Jurkat, Clone E6-1 (cell line): ENCODE measurements around the gene UNC45B. TPM values are rescaled to one million over a fixed set of nuclear protein-coding genes. Genes with fewer than 3 reads are reported as not detected.
"Not testable (repeated sequence)": the region's sequence is repeated elsewhere in the genome, so short reads cannot be mapped to it uniquely, and the experiment has no call there.

Experiments
- DNase-seq: peaks from one replicate; pipeline ENCODE4 v3.0.0-alpha.2; 2011; ENCODE audit warnings: low read depth, low spot score
- H3K4me3 ChIP-seq: 2 replicates; pipeline ENCODE4 v1.5.1; 2011; ENCODE audit warnings: mild to moderate bottlenecking, low read length, control low read depth, moderate library complexity
- polyA plus RNA-seq: library from polyadenylated mRNA; unstranded; fragments of >200 nt; gene quantifications from one replicate; pipeline ENCODE4 v1.2.1, GENCODE V29; 2012; ENCODE audit warnings: missing spikeins; ENCODE audit not compliant: insufficient read length, insufficient read depth

The UNC45B gene
- not detected for polyA plus RNA-seq

GRCh38 chr17:35147375-35147905 lies at the start of gene UNC45B:
TSS of gene UNC45B (plus strand) at chr17:35147817. CDS start at chr17:35148264, 447 bp downstream.
- H3K4me3 ChIP-seq: no peak within 1 kb of the TSS
- DNase-seq: no peak

GRCh38 chr17:35099908-35100307 lies 47.7 kb upstream of the UNC45B start:
- DNase-seq: no peak
- H3K4me3 ChIP-seq: no peak overlapping the region

GRCh38 chr17:35101036-35101435 lies 46.6 kb upstream of the UNC45B start:
- DNase-seq: no peak
- no peak overlapping the region for H3K4me3 ChIP-seq

GRCh38 chr17:35101725-35102124 lies 45.9 kb upstream of the UNC45B start:
- DNase-seq: no peak
- H3K4me3 ChIP-seq: no peak overlapping the region

- DNase-seq: no peak
- H3K4me3 ChIP-seq: no peak overlapping the region
Measured at GRCh38 chr17:35103271-35103670, 44.3 kb upstream of the UNC45B start.

- no peak for DNase-seq
- no peak overlapping the region for H3K4me3 ChIP-seq
Measured at GRCh38 chr17:35104844-35105450, 42.7 kb upstream of the UNC45B start.

- not testable (repeated sequence) for DNase-seq, H3K4me3 ChIP-seq
Measured at GRCh38 chr17:35110791-35111190, 36.8 kb upstream of the UNC45B start.

- no peak for DNase-seq
- H3K4me3 ChIP-seq: no peak overlapping the region
Measured at GRCh38 chr17:35116845-35117244, 30.8 kb upstream of the UNC45B start.

- no peak for DNase-seq
Measured at GRCh38 chr17:35117984-35118383, 29.6 kb upstream of the UNC45B start.

GRCh38 chr17:35119370-35120165 lies 28.0 kb upstream of the UNC45B start, which contains the start of gene RAD51D:
TSS of gene RAD51D (minus strand) at chr17:35119860. CDS start at chr17:35119613, 247 bp downstream.
- peak; percentile 88 for DNase-seq
- H3K4me3 ChIP-seq: peak within 1 kb of the TSS; percentile 84

More at GRCh38 chr17:35117984-35118383, 29.6 kb upstream of the UNC45B start:
- H3K4me3 ChIP-seq: no peak overlapping the region; the same call in 1 of the 2 replicates

- DNase-seq: no peak
- H3K4me3 ChIP-seq: no peak within 1 kb of the TSS
Measured at GRCh38 chr17:35121315-35121714, 26.3 kb upstream of the UNC45B start, which contains the start of gene FNDC8. TSS of gene FNDC8 (plus strand) at chr17:35121615. CDS start at chr17:35121694, 79 bp downstream.

- DNase-seq: no peak
- H3K4me3 ChIP-seq: no peak overlapping the region
Measured at GRCh38 chr17:35127751-35128514, 19.7 kb upstream of the UNC45B start.

- DNase-seq: no peak
- no peak overlapping the region for H3K4me3 ChIP-seq
Measured at GRCh38 chr17:35129154-35129972, 18.3 kb upstream of the UNC45B start.

GRCh38 chr17:35129973-35130351 lies 17.7 kb upstream of the UNC45B start:
- DNase-seq: no peak
- H3K4me3 ChIP-seq: no peak overlapping the region

- DNase-seq: no peak
- no peak overlapping the region for H3K4me3 ChIP-seq
Measured at GRCh38 chr17:35130392-35130791, 17.2 kb upstream of the UNC45B start.

GRCh38 chr17:35132099-35132498 lies 15.5 kb upstream of the UNC45B start:
- no peak for DNase-seq
- H3K4me3 ChIP-seq: no peak overlapping the region

GRCh38 chr17:35132816-35133550 lies 14.6 kb upstream of the UNC45B start:
- no peak for DNase-seq
- H3K4me3 ChIP-seq: no peak overlapping the region

GRCh38 chr17:35135322-35135721 lies 12.3 kb upstream of the UNC45B start:
- no peak for DNase-seq
- no peak overlapping the region for H3K4me3 ChIP-seq
